ENCODE results near the gene TEX44.
"Not testable (repeated sequence)": the region's sequence is repeated elsewhere in the genome, so short reads cannot be mapped to it uniquely, and the experiment has no call there.

TEX44 gene

GRCh38 chr2:231556981-231557380 is 35.7 kb upstream of the TEX44 start:
- FAIRE-seq: no peak
- TF ChIP-seq POLR2AphosphoS5 (IDR thresholded peaks at IDR 0.05; ENCODE audit: low read depth, low read length) (no peak), POLR2A (IDR thresholded peaks at IDR 0.05; ENCODE audit: low read depth, low read length) (no peak), TAF1 (IDR thresholded peaks at IDR 0.05; ENCODE audit: borderline replicate concordance, low read depth, low read length) (no peak)
- no peak for DNase-seq (ENCODE audit: insufficient read length)

GRCh38 chr2:231557571-231558217 is 35.0 kb upstream of the TEX44 start:
- FAIRE-seq (peak; percentile 88), DNase-seq (ENCODE audit: insufficient read length) (peak; percentile 84)
- TF ChIP-seq POLR2AphosphoS5 (IDR thresholded peaks at IDR 0.05; ENCODE audit: low read depth, low read length): no peak
- no peak for TF ChIP-seq TAF1 (IDR thresholded peaks at IDR 0.05; ENCODE audit: borderline replicate concordance, low read depth, low read length)
- no peak for TF ChIP-seq POLR2A (IDR thresholded peaks at IDR 0.05; ENCODE audit: low read depth, low read length)

- FAIRE-seq: peak; percentile 74
- DNase-seq (ENCODE audit: insufficient read length): peak; percentile 50
- TF ChIP-seq TAF1 (IDR thresholded peaks at IDR 0.05; ENCODE audit: borderline replicate concordance, low read depth, low read length) (no peak), POLR2A (IDR thresholded peaks at IDR 0.05; ENCODE audit: low read depth, low read length) (no peak), POLR2AphosphoS5 (IDR thresholded peaks at IDR 0.05; ENCODE audit: low read depth, low read length) (no peak)
Measured at GRCh38 chr2:231563378-231563961, 29.2 kb upstream of the TEX44 start.

GRCh38 chr2:231565887-231566594 is 26.6 kb upstream of the TEX44 start:
- no peak for FAIRE-seq
- no peak for DNase-seq (ENCODE audit: insufficient read length)
- TF ChIP-seq POLR2A (IDR thresholded peaks at IDR 0.05; ENCODE audit: low read depth, low read length) (no peak), POLR2AphosphoS5 (IDR thresholded peaks at IDR 0.05; ENCODE audit: low read depth, low read length) (no peak), TAF1 (IDR thresholded peaks at IDR 0.05; ENCODE audit: borderline replicate concordance, low read depth, low read length) (no peak)

- no peak for FAIRE-seq
- TF ChIP-seq POLR2AphosphoS5 (IDR thresholded peaks at IDR 0.05; ENCODE audit: low read depth, low read length): no peak
- no peak for TF ChIP-seq TAF1 (IDR thresholded peaks at IDR 0.05; ENCODE audit: borderline replicate concordance, low read depth, low read length)
- no peak for TF ChIP-seq POLR2A (IDR thresholded peaks at IDR 0.05; ENCODE audit: low read depth, low read length)
- DNase-seq (ENCODE audit: insufficient read length): no peak
Measured at GRCh38 chr2:231567159-231567558, 25.5 kb upstream of the TEX44 start.

- no peak for DNase-seq (ENCODE audit: insufficient read length)
- no peak for TF ChIP-seq TAF1 (IDR thresholded peaks at IDR 0.05; ENCODE audit: borderline replicate concordance, low read depth, low read length)
- TF ChIP-seq POLR2AphosphoS5 (IDR thresholded peaks at IDR 0.05; ENCODE audit: low read depth, low read length): no peak
- TF ChIP-seq POLR2A (IDR thresholded peaks at IDR 0.05; ENCODE audit: low read depth, low read length): no peak
- peak; percentile 27 for FAIRE-seq
Measured at GRCh38 chr2:231568098-231568784, 24.4 kb upstream of the TEX44 start.

- peak; percentile 5 for FAIRE-seq
- TF ChIP-seq TAF1 (IDR thresholded peaks at IDR 0.05; ENCODE audit: borderline replicate concordance, low read depth, low read length) (no peak), POLR2AphosphoS5 (IDR thresholded peaks at IDR 0.05; ENCODE audit: low read depth, low read length) (no peak), POLR2A (IDR thresholded peaks at IDR 0.05; ENCODE audit: low read depth, low read length) (no peak)
- no peak for DNase-seq (ENCODE audit: insufficient read length)
Measured at GRCh38 chr2:231568785-231569435, 23.8 kb upstream of the TEX44 start.

- not testable (repeated sequence) for FAIRE-seq; DNase-seq (ENCODE audit: insufficient read length)
Measured at GRCh38 chr2:231570915-231571314, 21.7 kb upstream of the TEX44 start.

GRCh38 chr2:231571661-231572191 is 20.9 kb upstream of the TEX44 start:
- no peak for TF ChIP-seq POLR2A (IDR thresholded peaks at IDR 0.05; ENCODE audit: low read depth, low read length)
- TF ChIP-seq TAF1 (IDR thresholded peaks at IDR 0.05; ENCODE audit: borderline replicate concordance, low read depth, low read length): no peak
- TF ChIP-seq POLR2AphosphoS5 (IDR thresholded peaks at IDR 0.05; ENCODE audit: low read depth, low read length): no peak
- DNase-seq (ENCODE audit: insufficient read length): no peak
- FAIRE-seq: no peak

- TF ChIP-seq TAF1 (IDR thresholded peaks at IDR 0.05; ENCODE audit: borderline replicate concordance, low read depth, low read length) (no peak), POLR2AphosphoS5 (IDR thresholded peaks at IDR 0.05; ENCODE audit: low read depth, low read length) (no peak), POLR2A (IDR thresholded peaks at IDR 0.05; ENCODE audit: low read depth, low read length) (no peak)
- FAIRE-seq: no peak
- no peak for DNase-seq (ENCODE audit: insufficient read length)
Measured at GRCh38 chr2:231573096-231573495, 19.6 kb upstream of the TEX44 start.

All from GM12892 (cell line).